ENCODE measurements around the gene SLX4IP. TPM values are rescaled to one million over a fixed set of nuclear protein-coding genes. Genes with fewer than 3 reads are reported as not detected.

SLX4IP gene
- total RNA-seq, 1 experiment from 2014 or later = 11.1 TPM

DNA sequence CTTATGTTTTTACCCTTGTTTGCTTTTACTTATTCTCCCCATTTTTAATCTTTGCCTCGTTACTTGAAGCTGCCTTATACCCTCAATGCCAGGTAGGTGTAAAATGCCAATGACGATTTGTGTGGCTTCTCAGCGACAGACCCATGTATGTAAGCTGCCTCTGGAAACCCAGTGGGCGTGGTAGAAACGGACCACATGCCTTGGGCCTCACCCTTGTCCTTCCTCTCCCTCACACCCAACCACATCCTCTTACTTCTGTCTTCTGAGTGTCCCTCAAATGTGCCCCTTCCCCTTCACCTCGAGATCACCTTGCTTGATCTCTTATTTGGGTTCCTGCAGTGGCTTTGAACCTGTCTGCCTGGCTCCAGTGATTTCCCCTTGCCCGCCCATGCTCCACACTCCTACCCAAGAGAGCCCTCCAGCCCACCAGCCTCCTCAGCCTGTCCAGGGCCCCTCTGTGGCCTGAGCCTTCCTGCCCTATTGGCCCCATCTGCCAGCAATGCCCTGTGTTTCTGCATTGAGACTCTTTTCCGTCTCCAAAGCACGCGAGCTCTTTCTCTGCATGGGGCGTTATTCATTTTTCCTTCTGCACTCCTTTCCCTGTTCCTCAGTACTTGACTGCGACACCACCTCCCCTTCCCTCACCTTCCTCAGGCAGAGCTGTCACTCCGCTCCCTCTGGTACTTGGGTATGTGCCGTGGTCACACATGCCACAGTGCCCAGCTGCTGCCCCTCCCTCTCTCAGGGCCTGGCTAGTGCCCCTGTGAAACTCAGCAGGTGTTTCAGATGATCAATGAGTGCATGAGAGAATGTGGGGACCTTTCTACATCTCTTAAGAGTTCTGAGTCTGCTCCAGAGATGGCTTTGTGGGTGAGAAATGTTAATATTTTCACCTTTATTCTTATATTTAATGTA lies 115.4 kb downstream of the SLX4IP start:
- Histone ChIP-seq H3K4me1 (ENCODE audit: control insufficient read depth in 1 of 2, insufficient read depth in 2 of 2, low read length in 2 of 2) (peaks cover 57 to 58% of the 10 kb centered on the region in 2 experiments), H2AFZ (ENCODE audit: low read depth, low read length, poor library complexity, severe bottlenecking) (no peak overlapping the region), H3K9me2 (ENCODE audit: insufficient read depth) (no peaks in the 10 kb centered on the region), H3K79me2 (ENCODE audit: insufficient read depth, low read length) (no peaks in the 10 kb centered on the region), H3K27ac (ENCODE audit: low read depth, low read length) (no peak overlapping the region), H3K9me3 (ENCODE audit: control insufficient read depth in 1 of 2, insufficient read depth in 1 of 2, low read depth in 1 of 2, low read length in 2 of 2) (no peaks in the 10 kb centered on the region), H4K20me1 (ENCODE audit: insufficient read depth) (peaks cover 3% of the 10 kb centered on the region; the same call in 1 of the 2 replicates), H3K4me3 (replicated peaks in 1 of 2; ENCODE audit: low read depth in 1 of 2, low read length in 2 of 2) (no peak overlapping the region), H3K27me3 (ENCODE audit: insufficient read depth, low read length) (no peaks in the 10 kb centered on the region), H3K4me2 (ENCODE audit: low read length) (no peak overlapping the region), H3K9ac (ENCODE audit: low read length) (no peak overlapping the region), H3K36me3 (ENCODE audit: control insufficient read depth in 1 of 2, insufficient read depth in 2 of 2, low read length in 2 of 2) (no peaks in the 10 kb centered on the region)
- ChIA-PET CTCF (no interaction called here), POLR2A (no interaction called here), RAD21 (ENCODE audit: low non-redundant PET in 1 of 2, low total read pairs in 2 of 2, uncharacterized antibody in 2 of 2, unreplicated experiment in 2 of 2) (no interaction called here)
- TF ChIP-seq CEBPB (IDR thresholded peaks at IDR 0.05; ENCODE audit: low read depth) (no peak), EZH2phosphoT487 (IDR thresholded peaks at IDR 0.05; ENCODE audit: borderline replicate concordance) (no peak), SIN3A (IDR thresholded peaks at IDR 0.05; ENCODE audit: low read depth) (no peak), EGR1 (IDR thresholded peaks at IDR 0.05; ENCODE audit: low read depth) (no peak), CBX3 (IDR thresholded peaks at IDR 0.05; ENCODE audit: low read depth) (no peak), YY1 (IDR thresholded peaks at IDR 0.05; ENCODE audit: extremely low read depth, insufficient replicate concordance, low read depth, low read length) (no peak)
- TF ChIP-seq, protein P1, sequence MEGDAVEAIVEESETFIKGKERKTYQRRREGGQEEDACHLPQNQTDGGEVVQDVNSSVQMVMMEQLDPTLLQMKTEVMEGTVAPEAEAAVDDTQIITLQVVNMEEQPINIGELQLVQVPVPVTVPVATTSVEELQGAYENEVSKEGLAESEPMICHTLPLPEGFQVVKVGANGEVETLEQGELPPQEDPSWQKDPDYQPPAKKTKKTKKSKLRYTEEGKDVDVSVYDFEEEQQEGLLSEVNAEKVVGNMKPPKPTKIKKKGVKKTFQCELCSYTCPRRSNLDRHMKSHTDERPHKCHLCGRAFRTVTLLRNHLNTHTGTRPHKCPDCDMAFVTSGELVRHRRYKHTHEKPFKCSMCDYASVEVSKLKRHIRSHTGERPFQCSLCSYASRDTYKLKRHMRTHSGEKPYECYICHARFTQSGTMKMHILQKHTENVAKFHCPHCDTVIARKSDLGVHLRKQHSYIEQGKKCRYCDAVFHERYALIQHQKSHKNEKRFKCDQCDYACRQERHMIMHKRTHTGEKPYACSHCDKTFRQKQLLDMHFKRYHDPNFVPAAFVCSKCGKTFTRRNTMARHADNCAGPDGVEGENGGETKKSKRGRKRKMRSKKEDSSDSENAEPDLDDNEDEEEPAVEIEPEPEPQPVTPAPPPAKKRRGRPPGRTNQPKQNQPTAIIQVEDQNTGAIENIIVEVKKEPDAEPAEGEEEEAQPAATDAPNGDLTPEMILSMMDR (IDR thresholded peaks at IDR 0.05 in 2 of 3, conservative IDR thresholded peaks at IDR 0.05 in 1 of 3; ENCODE audit: borderline replicate concordance in 1 of 3, insufficient read depth in 1 of 3, low read depth in 2 of 3, low read length in 2 of 3) = no peak
- TF ChIP-seq, protein P2, sequence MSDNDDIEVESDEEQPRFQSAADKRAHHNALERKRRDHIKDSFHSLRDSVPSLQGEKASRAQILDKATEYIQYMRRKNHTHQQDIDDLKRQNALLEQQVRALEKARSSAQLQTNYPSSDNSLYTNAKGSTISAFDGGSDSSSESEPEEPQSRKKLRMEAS (IDR thresholded peaks at IDR 0.05) = no peak
- DNase-seq (ENCODE audit: low read depth, low spot score) (no peak), ATAC-seq (no peak)
- intact Hi-C loops (cut with micrococcal nuclease) = loop anchor here (5.0 to 10.0 kb wide), 2 partner anchors 94 to 122 kb away; partner anchors contain the start of gene JAG1
- BruUV-seq (replicated peaks) = no TSS peak

All from HCT116 (cell line).